Measurements from ENCODE around the gene TTC7B.

The TTC7B gene

GRCh38 chr14:90592655-90593054 is 223.6 kb downstream of the TTC7B start:
- Histone ChIP-seq H3K27me3 (ENCODE audit: insufficient read depth, low read depth) (no peaks in the 10 kb centered on the region), H3K79me2 (ENCODE audit: insufficient read depth, low read depth) (no peaks in the 10 kb centered on the region), H3K4me1 (ENCODE audit: low read depth, poor library complexity, severe bottlenecking) (no peaks in the 10 kb centered on the region), H3K27ac (no peak overlapping the region), H4K20me1 (ENCODE audit: insufficient read depth) (no peaks in the 10 kb centered on the region), H3K4me2 (no peak overlapping the region), H3K36me3 (ENCODE audit: insufficient read depth) (no peaks in the 10 kb centered on the region), H3K9ac (no peak overlapping the region), H3K4me3 (IDR thresholded peaks at IDR 0.05; ENCODE audit: insufficient read depth, low read depth, low read length) (no peak overlapping the region), H2AFZ (ENCODE audit: low read depth) (no peak overlapping the region)
- no peak for TF ChIP-seq CTCF (conservative IDR thresholded peaks at IDR 0.05; ENCODE audit: low read depth, low read length)

GRCh38 chr14:90587918-90588317 is 228.3 kb downstream of the TTC7B start:
- no peak overlapping the region for H3K27ac ChIP-seq
- no peaks in the 10 kb centered on the region for H3K27me3 ChIP-seq (ENCODE audit: insufficient read depth, low read depth)
- H3K4me2 ChIP-seq, result no peak overlapping the region
- H3K4me3 ChIP-seq (IDR thresholded peaks at IDR 0.05; ENCODE audit: insufficient read depth, low read depth, low read length), result no peak overlapping the region
- no peaks in the 10 kb centered on the region for H4K20me1 ChIP-seq (ENCODE audit: insufficient read depth)
- H3K4me1 ChIP-seq (ENCODE audit: low read depth, poor library complexity, severe bottlenecking), result no peaks in the 10 kb centered on the region
- H2AFZ ChIP-seq (ENCODE audit: low read depth), result no peak overlapping the region
- no peaks in the 10 kb centered on the region for H3K36me3 ChIP-seq (ENCODE audit: insufficient read depth)
- TF ChIP-seq CTCF (conservative IDR thresholded peaks at IDR 0.05; ENCODE audit: low read depth, low read length), result no peak
- H3K79me2 ChIP-seq (ENCODE audit: insufficient read depth, low read depth), result no peaks in the 10 kb centered on the region
- no peak overlapping the region for H3K9ac ChIP-seq

GRCh38 chr14:90587252-90587910 is 228.8 kb downstream of the TTC7B start:
- TF ChIP-seq CTCF (conservative IDR thresholded peaks at IDR 0.05; ENCODE audit: low read depth, low read length), result no peak
- H3K4me1 ChIP-seq (ENCODE audit: low read depth, poor library complexity, severe bottlenecking), result no peaks in the 10 kb centered on the region
- H3K27me3 ChIP-seq (ENCODE audit: insufficient read depth, low read depth), result no peaks in the 10 kb centered on the region
- H3K79me2 ChIP-seq (ENCODE audit: insufficient read depth, low read depth), result no peaks in the 10 kb centered on the region
- H3K4me2 ChIP-seq, result no peak overlapping the region
- no peak overlapping the region for H3K27ac ChIP-seq
- no peak overlapping the region for H3K9ac ChIP-seq
- no peaks in the 10 kb centered on the region for H4K20me1 ChIP-seq (ENCODE audit: insufficient read depth)
- no peak overlapping the region for H3K4me3 ChIP-seq (IDR thresholded peaks at IDR 0.05; ENCODE audit: insufficient read depth, low read depth, low read length)
- H2AFZ ChIP-seq (ENCODE audit: low read depth), result no peak overlapping the region
- H3K36me3 ChIP-seq (ENCODE audit: insufficient read depth), result no peaks in the 10 kb centered on the region

GRCh38 chr14:90585106-90585505 is 231.1 kb downstream of the TTC7B start:
- Histone ChIP-seq H3K4me3 (IDR thresholded peaks at IDR 0.05; ENCODE audit: insufficient read depth, low read depth, low read length) (no peak overlapping the region), H3K27me3 (ENCODE audit: insufficient read depth, low read depth) (no peaks in the 10 kb centered on the region), H4K20me1 (ENCODE audit: insufficient read depth) (no peaks in the 10 kb centered on the region), H3K4me2 (no peak overlapping the region), H3K9ac (no peak overlapping the region), H3K27ac (no peak overlapping the region), H3K4me1 (ENCODE audit: low read depth, poor library complexity, severe bottlenecking) (no peaks in the 10 kb centered on the region), H3K36me3 (ENCODE audit: insufficient read depth) (no peaks in the 10 kb centered on the region), H3K79me2 (ENCODE audit: insufficient read depth, low read depth) (no peaks in the 10 kb centered on the region), H2AFZ (ENCODE audit: low read depth) (no peak overlapping the region)
- no peak for TF ChIP-seq CTCF (conservative IDR thresholded peaks at IDR 0.05; ENCODE audit: low read depth, low read length)

All from KMS-11 (cell line).